Caki2 (cell line): ENCODE results near the gene PLAAT5. TPM values are rescaled to one million over a fixed set of nuclear protein-coding genes. Genes with fewer than 3 reads are reported as not detected.
A peak's percentile ranks its signal among the peaks of the same experiment; 100 is the strongest.
"Not testable (repeated sequence)": the region's sequence is repeated elsewhere in the genome, so short reads cannot be mapped to it uniquely, and the experiment has no call there.

Experiments used
- DNase-seq: peaks from one replicate; pipeline ENCODE4 v3.0.0-alpha.2; 2015; ENCODE audit warnings: low read depth
- in situ Hi-C: cut with HindIII; loops from 2 replicates; pipeline ENCODE4 v1.10.0; 2016; ENCODE audit warnings: low sequenced_read_pairs, low pct_unique_long_range_greater_than_20kb, mixed read lengths
- total RNA-seq: library from RNA; depleted of rRNA; stranded (reverse); fragments of >200 nt; shearing (Covaris generic); gene quantifications from 2 replicates; pipeline ENCODE4 v1.2.3, GENCODE V29; 2014; ENCODE audit warnings: low replicate concordance; rRNA removed

PLAAT5 gene, protein sequence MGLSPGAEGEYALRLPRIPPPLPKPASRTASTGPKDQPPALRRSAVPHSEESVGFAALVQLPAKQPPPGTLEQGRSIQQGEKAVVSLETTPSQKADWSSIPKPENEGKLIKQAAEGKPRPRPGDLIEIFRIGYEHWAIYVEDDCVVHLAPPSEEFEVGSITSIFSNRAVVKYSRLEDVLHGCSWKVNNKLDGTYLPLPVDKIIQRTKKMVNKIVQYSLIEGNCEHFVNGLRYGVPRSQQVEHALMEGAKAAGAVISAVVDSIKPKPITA
- total RNA-seq, result 0.87 and 2.3 TPM in 2 replicates

GRCh38 chr11:63490551-63491239 lies at the start of gene PLAAT5:
Gene PLAAT5, minus strand, starts transcription at chr11:63491167. Its CDS starts 133 bp downstream, at chr11:63491034.
- in situ Hi-C loops, result no loop called here
- no peak for DNase-seq

- in situ Hi-C loops, result no loop called here
These were observed 46.5 kb upstream of the PLAAT5 start for GRCh38 chr11:63537293-63538101.

GRCh38 chr11:63536669-63537292 lies 45.8 kb upstream of the PLAAT5 start, which contains the start of gene PLAAT4:
Gene PLAAT4, plus strand, starts transcription at chr11:63536808. Its CDS starts 61 bp downstream, at chr11:63536869.
- in situ Hi-C loops, result no loop called here
- DNase-seq, result peak; percentile 35

More at GRCh38 chr11:63537293-63538101, 46.5 kb upstream of the PLAAT5 start:
- DNase-seq, result peak; percentile 28

DNA sequence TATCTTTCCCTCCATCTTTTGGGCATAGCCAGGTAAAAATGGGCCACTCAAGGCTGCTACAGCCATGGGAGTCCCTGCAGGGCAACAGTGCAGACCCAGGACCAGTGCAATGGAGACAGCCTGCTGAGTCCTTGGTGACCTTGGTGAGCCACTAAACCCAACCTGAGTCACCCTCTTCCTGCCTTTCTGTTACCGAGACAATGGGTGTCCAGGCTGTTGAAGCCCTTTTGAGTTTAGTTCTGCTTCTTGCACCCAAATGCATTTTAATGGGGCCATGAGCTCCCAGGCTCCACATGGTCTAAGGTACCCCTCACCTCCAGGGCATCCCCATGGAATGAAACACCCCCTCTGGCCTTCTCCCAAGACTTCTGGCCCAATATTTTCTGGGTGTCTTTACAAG lies 44.8 kb upstream of the PLAAT5 start:
- in situ Hi-C loops, result no loop called here
- DNase-seq, result no peak

DNA sequence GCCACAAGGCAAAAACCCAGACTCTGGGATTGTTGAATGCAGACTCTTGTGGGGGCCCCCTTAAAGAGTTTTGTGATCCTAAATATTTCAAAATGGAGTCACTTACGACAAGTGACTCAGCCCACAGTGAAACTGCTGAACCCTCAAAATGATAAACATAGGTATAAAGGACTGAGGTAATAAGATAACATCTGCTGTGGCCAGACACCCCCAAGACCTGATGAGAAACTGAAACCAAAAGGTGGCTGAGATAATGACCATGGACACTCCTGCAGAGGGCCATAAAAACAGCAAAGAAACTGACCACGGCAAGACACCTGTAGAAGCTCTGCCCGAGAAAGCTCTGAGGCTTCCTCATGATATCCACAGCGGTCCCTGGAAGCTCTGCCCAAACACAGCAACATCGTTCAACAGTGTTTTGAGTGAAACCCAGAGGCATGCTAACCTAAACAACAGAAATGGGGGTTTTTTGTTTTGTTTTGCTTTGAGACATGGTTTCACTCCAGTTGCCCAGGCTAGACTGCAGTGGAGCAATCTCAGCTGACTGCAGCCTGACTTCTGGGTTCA lies 44.0 kb upstream of the PLAAT5 start:
- in situ Hi-C loops, result no loop called here
- no peak for DNase-seq

DNA sequence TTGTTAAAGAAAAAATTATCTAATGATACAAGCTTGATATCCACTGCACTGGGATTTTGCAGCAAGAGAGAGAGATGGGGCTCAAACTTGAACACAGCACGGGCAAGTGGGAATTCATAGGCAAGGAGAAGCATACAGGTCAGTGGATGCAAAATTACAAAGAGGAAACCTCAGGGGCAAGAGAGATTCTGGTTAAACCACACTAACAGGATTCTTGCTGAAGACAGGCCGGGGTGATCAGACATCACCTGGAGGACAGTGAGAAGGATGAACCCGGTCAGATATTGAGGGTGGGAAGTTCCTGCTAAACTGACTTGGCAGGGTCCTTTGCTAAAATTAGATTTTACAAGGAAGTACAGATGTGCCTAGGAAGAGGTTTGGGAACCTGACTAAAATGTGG lies 43.1 kb upstream of the PLAAT5 start:
- in situ Hi-C loops, result no loop called here
- no peak for DNase-seq

DNA sequence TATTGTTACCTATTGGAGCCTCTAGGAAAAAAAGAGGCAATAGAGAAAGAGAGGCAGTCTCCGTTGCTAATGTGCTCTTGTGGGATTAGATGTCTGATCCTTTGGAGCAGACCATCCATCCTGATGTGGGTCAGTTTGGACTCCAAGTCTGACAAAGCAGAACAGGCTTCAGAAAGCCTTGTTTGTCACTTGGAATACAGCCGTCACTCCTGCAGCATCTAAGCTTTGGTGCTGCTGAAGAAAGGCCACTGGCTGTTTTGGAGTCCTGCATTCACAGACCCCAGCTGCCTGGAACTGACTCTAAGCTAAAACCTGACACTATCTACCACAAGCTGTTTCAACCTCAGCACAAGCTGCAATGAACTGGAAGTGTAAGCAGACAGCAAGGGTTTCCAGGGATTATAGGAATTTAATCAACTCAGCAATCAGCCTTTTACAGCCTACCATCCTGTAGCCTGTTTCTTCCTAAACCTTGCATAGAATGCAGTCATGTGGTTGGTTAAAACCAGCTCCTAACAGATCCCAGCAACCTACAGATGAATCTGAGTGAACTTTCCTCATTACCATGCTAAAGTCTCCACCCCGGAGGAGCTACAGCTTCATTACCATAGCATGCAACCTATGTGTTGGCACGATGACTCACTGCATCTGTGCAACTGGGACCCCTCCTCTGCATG lies 42.0 kb upstream of the PLAAT5 start:
- no peak for DNase-seq

DNA sequence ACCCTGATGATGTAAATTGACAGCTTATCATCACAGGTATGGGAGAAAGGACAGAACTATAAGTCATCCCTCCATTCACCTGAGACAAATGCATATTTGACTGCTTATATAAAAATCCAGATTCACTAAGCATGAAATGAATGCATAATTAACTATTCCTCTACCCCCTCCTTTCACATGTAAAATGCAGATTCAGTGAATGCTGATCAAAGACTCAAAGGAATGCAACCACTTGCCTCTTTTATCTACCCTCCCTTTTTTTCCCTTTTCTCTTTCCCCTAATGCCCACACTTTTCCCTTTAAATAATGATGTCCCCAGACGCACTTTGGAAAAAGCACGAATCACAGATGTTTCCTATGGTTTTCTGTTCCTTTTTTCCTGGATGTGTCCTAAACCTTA lies 41.1 kb upstream of the PLAAT5 start:
- in situ Hi-C loops, result no loop called here
- no peak for DNase-seq

More for the DNA sequence above, 42.0 kb upstream of the PLAAT5 start:
- in situ Hi-C loops, result no loop called here

DNA sequence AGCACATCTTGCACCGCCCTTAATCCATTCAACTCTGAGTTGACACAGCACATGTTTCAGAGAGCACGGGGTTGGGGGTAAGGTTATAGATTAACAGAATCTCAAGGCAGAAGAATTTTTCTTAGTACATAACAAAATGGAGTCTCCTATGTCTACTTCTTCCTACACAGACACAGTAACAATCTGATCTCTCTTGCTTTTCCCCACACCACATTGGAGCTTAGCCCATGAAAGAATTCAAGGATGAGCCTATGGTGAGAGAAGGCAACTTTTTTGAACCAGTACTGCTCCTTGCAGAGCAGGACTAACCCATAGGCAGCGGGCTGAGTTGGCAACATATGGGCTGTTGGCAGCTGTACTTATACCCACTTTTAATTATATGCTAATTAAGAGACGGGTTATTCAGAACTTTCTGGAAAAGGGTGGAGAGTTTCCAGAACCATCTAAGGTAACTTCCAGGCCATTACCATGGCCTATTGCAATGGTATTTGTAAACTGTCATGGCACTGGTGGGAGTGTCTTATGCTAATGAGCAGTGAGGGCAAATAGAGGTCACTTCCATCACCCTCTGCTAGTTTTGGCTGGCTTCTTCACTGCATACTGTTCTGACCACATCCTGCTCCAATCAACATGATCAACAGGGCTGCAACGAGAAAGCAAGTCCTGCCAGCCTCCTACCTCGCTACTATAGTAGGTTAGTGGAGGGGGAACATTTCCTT lies 40.3 kb upstream of the PLAAT5 start:
- peak; percentile 88 for DNase-seq
- in situ Hi-C loops, result not testable (repeated sequence)

- no peak for DNase-seq
- in situ Hi-C loops, result no loop called here
These were observed 39.1 kb upstream of the PLAAT5 start for GRCh38 chr11:63530021-63530420.

DNA sequence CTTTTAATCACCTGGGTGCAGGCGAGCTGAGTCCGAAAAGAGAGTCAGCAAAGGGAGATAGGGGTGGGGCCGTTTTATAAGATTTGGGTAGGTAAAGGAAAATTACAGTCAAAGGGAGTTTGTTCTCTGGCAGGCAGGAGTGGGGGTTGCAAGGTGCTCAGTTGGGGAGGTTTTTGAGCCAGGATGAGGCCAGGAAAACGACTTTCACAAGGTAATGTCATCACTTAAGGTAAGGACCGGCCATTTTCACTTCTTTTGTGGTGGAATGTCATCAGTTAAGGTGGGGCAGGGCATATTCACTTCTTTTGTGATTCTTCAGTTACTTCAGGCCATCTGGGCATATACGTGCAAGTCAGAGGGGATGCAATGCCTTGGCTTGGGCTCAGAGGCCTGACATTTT lies 38.4 kb upstream of the PLAAT5 start:
- in situ Hi-C loops, DNase-seq: not testable (repeated sequence)

DNA sequence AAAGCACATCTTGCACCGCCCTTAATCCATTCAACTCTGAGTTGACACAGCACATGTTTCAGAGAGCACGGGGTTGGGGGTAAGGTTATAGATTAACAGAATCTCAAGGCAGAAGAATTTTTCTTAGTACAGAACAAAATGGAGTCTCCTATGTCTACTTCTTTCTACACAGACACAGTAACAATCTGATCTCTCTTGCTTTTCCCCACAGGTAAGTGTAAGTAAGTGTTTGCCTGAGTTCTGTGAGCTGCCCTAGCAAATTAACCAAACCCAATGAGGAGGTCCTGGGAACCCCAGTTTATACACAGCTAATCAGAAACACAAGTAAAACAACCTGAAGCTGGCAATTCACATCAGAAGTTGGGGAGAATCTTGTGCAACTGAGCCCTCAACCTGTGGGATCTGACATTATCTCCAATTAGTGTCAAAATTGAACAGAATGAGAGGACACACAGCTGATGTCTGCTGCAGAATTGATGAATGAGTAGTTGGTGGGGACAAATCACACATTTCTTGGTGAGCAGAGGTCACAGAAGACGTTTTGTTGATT lies 37.8 kb upstream of the PLAAT5 start:
- DNase-seq, result peak; percentile 50
- in situ Hi-C loops, result not testable (repeated sequence)

- DNase-seq, in situ Hi-C loops: not testable (repeated sequence)
These were observed 37.2 kb upstream of the PLAAT5 start for GRCh38 chr11:63528156-63528555.

DNA sequence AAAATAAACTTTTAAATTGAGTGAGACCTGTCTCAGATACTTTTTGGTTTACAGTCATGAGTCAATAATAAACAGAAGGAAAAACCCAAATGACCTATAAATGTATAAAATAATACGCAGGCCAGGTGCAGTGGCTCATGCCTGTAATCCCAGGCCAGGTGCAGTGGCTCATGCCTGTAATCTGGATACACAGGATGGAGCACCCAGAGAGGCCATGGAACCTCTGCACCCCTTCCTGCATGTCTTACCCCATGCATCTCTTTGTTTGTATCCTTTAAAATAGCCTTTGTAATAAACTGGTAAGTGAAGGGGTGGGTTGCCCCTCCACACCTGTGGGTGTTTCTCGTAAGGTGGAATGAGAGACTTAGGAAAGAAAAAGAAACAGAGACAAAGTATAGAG lies 36.7 kb upstream of the PLAAT5 start:
- no peak for DNase-seq
- in situ Hi-C loops, result no loop called here

GRCh38 chr11:63523151-63523550 lies 32.2 kb upstream of the PLAAT5 start:
- in situ Hi-C loops, result no loop called here
- no peak for DNase-seq

DNA sequence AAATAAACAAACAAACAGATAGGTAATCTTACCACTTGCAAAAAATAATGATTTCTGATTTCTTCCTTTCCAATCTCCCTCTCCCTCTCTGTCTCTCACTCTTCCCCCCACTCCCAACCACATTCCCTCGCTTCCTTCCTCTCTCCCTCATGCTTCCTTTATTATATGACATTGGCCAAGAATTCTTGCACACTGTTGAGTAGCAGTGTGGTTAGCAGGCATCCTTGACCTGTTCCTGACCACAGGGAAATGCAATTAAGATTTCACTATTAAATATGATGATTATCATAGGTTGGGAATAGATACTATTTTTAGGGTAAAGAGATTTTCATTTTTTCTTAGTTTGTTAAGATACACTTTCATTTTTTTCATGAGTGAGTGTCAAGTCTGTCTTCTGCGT lies 30.9 kb upstream of the PLAAT5 start:
- DNase-seq, result no peak
- in situ Hi-C loops, result no loop called here
